ENCODE data around the gene WASHC4.

DNA sequence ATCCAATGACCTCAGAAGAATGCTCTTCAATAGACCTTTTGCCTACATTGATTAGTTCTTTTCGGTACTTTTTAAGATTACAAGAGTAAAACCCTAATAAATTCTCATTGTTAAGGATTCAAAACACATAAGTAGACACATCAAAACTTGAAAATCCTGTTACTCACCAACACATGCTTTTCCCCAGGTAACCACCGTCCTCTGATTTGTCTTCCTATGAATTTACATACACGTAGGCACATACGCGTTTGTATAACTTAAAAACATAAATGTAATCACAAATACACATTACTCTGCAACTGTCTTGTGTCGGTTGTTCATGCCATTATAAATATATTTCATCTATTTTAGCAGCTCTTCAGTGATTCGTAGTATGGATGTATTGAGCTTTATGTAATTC is 910 bp upstream of the WASHC4 start:
- TF ChIP-seq, protein P1, sequence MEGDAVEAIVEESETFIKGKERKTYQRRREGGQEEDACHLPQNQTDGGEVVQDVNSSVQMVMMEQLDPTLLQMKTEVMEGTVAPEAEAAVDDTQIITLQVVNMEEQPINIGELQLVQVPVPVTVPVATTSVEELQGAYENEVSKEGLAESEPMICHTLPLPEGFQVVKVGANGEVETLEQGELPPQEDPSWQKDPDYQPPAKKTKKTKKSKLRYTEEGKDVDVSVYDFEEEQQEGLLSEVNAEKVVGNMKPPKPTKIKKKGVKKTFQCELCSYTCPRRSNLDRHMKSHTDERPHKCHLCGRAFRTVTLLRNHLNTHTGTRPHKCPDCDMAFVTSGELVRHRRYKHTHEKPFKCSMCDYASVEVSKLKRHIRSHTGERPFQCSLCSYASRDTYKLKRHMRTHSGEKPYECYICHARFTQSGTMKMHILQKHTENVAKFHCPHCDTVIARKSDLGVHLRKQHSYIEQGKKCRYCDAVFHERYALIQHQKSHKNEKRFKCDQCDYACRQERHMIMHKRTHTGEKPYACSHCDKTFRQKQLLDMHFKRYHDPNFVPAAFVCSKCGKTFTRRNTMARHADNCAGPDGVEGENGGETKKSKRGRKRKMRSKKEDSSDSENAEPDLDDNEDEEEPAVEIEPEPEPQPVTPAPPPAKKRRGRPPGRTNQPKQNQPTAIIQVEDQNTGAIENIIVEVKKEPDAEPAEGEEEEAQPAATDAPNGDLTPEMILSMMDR (IDR thresholded peaks at IDR 0.05): no peak
- no peak for TF ChIP-seq POLR2A (IDR thresholded peaks at IDR 0.05)
